Activated CD4-positive, alpha-beta T cell treated with anti-CD3 and anti-CD28 coated beads, Interleukin-2, amount 50 U/mL, for 4 hours (primary cell): ENCODE data around the gene AKAIN1.

Experiments used
- DNase-seq, 2 experiments: peaks; one replicate each; pipeline ENCODE4 v3.0.0-alpha.2; 2020

AKAIN1 gene

DNA sequence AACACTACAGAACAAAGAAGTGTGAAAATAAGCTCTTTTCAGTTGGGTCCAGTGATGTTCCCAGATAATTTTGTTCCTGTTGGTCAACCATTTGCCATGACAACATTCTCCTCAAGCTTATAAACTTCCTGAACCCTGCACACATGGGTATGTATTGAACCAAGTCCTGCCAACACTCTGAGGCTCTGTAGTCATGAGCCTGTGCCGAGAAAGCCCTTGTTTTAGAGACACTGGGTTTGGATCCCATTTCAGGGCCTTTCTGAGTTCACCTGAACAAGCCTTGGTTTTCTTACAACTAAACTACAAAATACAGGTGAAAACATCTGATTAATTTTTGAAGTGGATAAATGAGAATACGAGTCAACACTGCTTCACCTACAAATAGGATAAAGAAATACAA lies 38.5 kb downstream of the AKAIN1 start:
- no peak for DNase-seq

GRCh38 chr18:5158172-5158571 lies 38.9 kb downstream of the AKAIN1 start:
- no peak for DNase-seq

DNA sequence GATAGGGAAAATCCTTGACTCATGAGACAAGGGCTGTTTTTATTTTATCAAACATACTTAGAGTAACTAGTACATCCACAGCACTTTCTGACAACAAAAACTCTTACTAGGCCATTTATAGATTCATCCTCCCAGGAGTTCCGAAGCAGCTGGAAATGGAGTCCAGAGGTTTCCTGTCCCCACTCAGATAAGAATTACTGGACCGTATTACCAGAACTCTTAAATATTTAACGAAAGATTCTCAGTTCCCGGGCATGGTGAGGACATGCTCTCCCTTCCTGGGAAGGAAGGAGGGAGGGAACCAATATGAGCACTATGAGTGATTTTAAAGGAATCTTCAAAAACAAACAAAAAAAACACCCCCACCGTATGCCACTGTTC lies 41.2 kb downstream of the AKAIN1 start:
- DNase-seq: no peak

DNA sequence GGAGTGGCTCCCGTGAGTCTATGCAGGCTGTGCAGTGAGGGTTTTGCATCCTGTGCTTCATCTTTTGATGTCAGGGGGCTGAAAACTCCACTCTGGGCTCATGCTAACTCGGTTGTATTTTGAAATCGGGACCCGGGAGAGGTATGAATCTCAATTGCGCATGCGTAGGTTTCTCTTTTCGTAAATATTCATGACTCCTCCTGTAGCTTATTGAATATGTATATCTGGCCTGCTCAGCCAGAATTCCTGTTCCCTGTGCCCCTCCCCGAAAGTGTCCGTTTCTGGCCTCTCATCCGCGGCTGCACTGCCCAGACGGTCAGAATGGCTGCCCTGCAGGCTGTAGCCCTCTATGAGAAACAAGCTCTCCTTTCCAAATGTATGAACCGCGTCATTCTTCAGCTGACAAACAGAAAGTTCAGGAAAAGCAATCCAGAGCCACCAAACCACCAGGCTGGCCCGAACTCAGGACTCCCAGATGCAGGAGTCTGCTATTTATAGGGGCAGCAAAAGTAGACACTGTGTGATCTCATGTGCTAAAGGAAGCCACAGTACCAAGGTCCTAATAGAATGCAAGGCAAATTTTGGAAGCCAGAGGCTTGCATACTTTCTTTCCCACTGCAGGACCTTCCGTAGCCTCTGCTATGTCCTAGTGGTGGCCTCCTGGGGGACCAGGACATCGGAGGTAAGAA lies 41.7 kb downstream of the AKAIN1 start:
- no peak for DNase-seq

DNA sequence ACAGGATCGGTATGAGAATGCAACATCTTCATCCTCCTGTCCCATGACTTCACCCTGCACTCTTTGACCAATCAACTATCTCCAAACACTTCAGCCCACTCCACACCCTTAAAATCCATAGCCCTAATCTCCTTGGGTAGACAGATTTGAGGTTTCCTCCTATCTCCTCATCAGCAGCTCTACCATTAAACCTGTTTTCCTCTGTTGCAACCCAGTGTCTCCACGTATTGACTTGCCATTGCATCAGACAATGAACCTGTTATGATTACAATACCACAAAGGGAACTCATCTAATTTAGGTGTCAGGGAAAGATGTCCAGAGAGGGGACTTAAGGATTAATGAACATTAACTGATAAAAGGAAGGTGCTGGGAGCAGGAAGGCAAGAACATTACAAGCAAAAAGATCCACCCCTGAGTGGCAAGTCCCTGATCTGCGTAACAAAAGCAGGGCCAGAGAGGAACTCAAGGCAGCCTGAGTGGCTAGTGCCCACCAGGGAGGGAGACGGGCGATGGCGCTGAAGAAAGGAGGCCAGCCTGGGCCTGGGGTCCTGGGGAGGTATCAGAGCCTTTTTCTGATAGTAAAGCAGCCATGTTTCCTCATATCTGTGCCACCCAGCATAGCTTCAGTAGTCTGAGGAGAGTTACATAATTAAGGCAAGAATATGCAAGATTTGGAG lies 44.6 kb downstream of the AKAIN1 start:
- DNase-seq: no peak

DNA sequence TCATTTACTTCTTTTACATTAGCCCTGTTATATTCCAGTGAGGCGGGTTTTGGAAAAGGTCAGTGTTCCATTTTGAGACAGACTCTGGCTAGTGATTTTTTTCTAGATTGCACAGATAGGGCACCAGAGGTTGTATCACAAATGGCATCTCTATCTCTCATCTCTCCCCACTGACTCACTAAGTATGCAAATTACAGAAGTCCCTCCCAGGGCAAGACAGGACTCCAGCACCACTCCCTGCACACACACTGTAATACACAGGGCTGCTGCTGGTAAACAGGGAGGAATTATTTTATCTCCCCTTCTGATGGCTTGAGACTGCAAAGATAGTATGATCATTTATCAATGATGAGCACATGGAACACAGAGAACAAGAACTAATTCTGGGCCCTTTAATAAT lies 46.2 kb downstream of the AKAIN1 start:
- no peak for DNase-seq

DNA sequence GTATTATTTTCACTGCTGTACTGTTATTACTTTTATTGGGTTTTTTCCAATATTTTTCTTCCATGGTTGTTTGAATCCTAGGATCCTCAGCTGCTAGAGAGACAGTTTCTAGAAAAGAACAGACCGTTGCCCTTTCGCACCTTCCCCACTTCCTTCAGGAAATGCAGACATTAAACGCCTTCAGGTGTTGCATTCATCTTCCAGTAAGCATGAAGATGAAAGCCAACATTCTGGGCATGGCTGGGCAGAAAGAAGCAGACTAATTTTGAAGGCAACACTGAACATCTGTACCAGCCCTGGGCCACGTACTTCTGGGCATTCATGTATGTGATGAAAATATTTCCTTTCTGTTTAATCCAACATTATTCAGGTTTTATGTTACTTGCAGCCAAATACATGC lies 51.0 kb downstream of the AKAIN1 start:
- DNase-seq: no peak

DNA sequence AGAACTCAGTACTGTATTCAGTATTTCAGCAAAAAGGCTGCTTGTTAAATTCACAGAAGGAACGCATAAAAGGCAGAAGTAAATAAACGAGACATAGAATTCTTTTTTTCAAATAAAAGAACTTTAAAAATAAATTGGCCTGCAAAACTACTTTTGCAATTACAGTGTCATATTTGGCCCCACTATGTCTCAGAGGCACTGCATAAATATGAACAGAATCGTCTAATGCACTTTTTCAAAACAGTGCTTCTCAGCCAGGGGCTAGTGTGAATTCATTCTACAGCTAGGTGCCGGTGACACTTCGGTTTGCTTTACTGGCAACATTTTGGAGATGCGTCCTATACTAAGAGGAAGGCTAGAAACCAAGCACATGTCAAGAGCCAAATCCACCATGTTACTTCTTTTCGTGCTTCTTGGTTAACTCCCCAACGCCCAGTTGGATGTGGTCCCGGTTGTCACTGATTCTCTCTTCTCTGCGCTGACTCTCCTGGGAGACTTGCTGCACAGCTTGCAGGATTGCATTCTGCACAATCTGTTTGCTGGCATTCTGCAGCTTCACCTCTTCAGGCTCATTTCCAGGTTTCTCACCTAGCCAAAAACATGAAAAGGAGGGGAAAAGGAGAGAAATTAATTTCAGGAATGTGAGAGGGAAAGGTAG lies 51.8 kb downstream of the AKAIN1 start:
- no peak for DNase-seq

DNA sequence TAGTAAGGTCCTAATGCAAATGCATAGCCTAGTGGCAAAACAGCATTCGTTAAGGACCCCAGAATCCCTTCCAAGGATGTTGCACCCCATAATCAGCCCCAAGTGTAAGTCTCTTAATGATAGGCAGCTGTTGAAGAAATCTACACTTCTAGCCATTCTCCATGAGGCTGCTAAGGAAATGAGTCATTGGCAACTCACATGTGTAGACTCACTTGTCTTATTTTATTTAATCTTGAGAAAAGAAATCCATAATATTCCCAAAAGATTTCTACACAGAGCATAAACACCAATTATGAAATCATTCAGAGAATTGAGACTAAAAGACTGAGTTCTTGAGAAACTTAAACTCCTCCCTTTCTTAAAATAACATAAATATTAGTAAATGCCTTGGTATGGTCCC lies 52.4 kb downstream of the AKAIN1 start:
- DNase-seq: no peak

GRCh38 chr18:5142859-5143258 lies 54.2 kb downstream of the AKAIN1 start:
- no peak for DNase-seq

DNA sequence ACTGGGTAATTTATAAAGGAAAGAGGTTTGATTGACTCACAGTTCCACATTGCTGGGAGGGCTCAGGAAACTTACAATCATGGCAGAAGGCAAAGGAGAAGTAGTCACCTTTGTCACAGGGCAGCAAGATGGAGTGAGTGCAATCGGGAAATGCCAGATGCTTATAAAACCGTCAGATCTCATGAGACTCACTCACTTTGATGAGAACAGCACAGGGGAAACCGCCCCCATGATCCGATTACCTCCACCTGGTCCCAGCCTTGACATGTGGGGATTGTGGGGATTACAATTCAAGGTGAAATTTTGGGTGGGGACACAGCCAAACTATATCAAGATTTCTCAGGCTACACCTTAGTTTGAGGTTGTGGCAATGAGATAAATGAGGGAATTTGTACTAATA lies 54.9 kb downstream of the AKAIN1 start:
- DNase-seq: no peak

DNA sequence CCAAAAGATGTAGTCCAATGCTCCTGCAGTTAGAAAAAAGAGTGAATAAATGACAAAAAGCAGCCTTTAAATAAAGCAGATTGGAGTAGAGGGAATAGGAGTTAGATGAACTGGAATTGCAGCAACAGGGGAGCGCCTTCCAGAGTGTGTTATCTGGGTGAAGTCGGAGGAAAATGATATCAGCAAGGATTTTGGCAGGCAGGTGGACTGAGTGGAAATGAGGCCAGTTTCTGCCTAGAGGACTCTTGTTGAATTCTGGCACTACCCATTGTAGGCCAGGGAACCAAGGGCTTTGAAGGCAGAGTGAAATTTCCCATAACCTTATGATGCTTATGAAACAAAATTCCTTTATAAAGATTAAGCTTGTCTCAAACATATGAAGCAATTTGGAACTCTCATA lies 59.8 kb downstream of the AKAIN1 start:
- DNase-seq: no peak

DNA sequence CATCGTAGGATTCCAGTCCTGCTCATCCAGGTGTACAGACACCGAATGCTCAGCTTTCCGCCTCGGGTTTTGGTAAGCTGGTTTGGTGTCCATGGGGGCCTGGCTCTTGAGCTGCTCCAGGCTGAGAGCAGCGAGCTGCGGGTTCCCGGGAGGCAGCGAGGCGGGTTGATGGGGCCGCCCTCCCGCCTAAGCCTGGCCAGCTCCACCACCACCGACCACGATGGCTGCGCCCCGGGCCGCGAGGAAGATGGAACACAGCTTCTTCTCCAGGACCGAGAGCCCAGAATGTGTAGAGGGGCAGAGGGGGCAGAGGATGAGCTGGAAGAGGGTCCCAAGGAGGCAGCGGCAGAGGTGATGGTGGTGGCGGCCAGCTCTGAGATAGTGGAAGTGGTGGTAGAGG lies 64.1 kb downstream of the AKAIN1 start:
- no peak for DNase-seq

- no peak for DNase-seq
Measured at GRCh38 chr18:5122272-5122671, 74.8 kb downstream of the AKAIN1 start.

DNA sequence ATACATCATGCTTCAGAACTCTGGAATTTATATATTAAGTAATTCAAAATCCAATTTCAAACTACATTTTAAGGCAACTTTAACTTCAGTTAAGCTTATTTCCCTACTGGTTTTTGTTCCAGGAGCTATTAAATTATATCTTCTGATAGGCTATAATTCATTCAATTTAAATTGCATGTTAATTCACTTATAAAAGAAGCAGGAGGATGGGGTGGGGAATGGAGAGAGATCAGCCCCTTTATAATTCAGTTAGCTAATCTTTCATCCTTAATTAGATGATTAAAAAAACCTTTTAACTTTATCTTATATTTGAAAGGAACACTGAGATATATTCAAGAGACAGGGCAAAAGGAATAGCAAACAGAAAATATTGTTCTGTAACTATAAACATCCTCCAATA lies 86.8 kb downstream of the AKAIN1 start:
- no peak for DNase-seq

GRCh38 chr18:5107988-5108387 lies 89.1 kb downstream of the AKAIN1 start:
- no peak for DNase-seq

DNA sequence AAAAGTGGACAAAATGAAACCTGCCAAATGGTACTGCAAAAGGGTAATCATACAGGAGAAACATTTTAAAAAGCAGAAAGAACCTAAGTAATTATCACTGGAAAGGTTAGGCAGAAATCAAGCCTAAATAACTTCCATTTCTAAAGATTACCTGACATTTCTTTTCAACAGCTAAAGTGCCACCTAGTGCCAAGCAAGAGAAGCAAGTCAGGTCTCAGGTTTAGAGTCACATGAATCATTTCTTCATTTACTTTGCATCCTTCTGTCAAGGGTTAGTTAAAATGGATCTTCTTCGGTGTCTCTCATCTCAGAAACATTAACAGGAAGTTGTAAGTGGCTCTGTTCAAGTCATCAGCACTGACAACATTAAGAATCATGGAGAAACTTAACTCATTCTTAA lies 90.3 kb downstream of the AKAIN1 start:
- DNase-seq: no peak

DNA sequence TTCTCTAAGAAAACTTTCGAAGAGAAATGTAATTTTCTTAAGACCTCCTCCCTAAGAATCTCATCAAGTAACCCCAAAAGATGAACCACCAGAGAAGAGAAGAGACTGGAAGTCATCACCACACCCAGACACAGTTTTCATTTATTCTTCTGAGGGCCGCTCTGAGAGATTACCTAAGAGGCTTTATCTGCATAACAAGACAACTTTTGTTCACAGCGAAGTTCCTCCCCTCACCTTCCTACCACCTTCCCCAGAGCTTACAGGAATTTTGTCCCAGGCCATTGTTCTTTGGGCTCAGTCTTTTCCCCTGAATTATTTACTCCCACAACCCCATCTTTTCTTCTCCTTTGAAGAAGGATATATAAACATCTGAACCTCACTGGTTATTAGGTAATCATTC lies 92.8 kb downstream of the AKAIN1 start:
- no peak for DNase-seq

DNA sequence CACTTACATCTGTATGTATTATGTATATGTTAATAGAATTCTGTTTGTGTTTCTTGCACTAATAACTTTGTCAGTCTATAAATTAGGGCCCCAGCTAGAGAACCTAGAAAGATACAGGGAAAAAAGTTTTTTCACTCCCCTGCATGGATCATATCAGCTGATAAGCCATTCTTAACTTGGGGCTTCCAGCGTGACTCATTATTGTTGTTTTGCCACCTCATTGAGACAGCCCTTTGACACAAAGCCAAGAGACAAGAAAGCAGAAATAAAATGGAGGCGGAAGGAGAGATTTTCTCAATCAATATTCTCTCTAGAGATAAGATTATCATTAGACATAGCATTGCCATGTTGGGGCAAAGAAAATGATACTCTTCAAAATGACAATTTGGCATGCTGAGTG lies 93.4 kb downstream of the AKAIN1 start:
- no peak for DNase-seq

GRCh38 chr18:5103286-5103685 lies 93.8 kb downstream of the AKAIN1 start:
- no peak for DNase-seq

- DNase-seq: no peak
Measured at GRCh38 chr18:5097116-5097703, 99.8 kb downstream of the AKAIN1 start.

DNA sequence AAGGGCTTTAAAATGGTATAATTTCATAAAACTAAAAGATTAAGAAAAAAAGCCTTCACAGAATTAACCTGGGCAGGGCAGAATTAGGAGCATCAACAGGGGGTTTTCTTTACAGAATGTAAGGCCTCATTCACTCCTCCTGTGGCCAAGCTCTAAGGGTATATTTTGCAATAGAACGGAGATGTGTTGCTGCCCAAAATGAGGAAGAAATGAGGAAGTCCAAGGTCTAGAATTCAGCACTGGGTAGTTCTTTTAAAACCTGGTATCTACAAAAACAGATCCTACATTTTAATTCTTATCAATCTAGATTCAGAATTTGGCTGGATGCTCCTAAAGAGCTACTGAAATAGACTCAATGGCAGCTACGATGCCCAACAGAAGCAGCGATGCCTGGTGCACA lies 101.8 kb downstream of the AKAIN1 start:
- DNase-seq: no peak

- no peak for DNase-seq
Measured at GRCh38 chr18:5093902-5094301, 103.2 kb downstream of the AKAIN1 start.
